GM21528 (cell line): ENCODE results near the gene ZCCHC7.
"Not testable (repeated sequence)": the region's sequence is repeated elsewhere in the genome, so short reads cannot be mapped to it uniquely, and the experiment has no call there.

Source experiments
- ATAC-seq: cut with Tn5 transposase; IDR thresholded peaks from one replicate; pipeline ENCODE4 v1.9.1; 2021; ENCODE audit warnings: mild to moderate bottlenecking, moderate library complexity; ENCODE audit not compliant: unreplicated experiment, low FRiP score

Gene ZCCHC7

GRCh38 chr9:37165644-37166043 lies 45.3 kb downstream of the ZCCHC7 start:
- ATAC-seq, result no peak

- ATAC-seq, result no peak
Measured at GRCh38 chr9:37167456-37168047, 47.2 kb downstream of the ZCCHC7 start.

GRCh38 chr9:37172557-37172956 lies 52.2 kb downstream of the ZCCHC7 start:
- ATAC-seq, result no peak

- ATAC-seq, result no peak
Measured at GRCh38 chr9:37174247-37174646, 53.9 kb downstream of the ZCCHC7 start.

- ATAC-seq, result no peak
Measured at GRCh38 chr9:37178742-37179141, 58.4 kb downstream of the ZCCHC7 start.

- no peak for ATAC-seq
Measured at GRCh38 chr9:37179576-37179975, 59.2 kb downstream of the ZCCHC7 start.

- no peak for ATAC-seq
Measured at GRCh38 chr9:37180138-37180537, 59.8 kb downstream of the ZCCHC7 start.

GRCh38 chr9:37182718-37183117 lies 62.3 kb downstream of the ZCCHC7 start:
- ATAC-seq, result no peak

GRCh38 chr9:37184905-37185867 lies 64.8 kb downstream of the ZCCHC7 start:
- no peak for ATAC-seq

- peak; percentile 67 for ATAC-seq
Measured at GRCh38 chr9:37187292-37187691, 66.9 kb downstream of the ZCCHC7 start.

GRCh38 chr9:37187713-37188439 lies 67.5 kb downstream of the ZCCHC7 start:
- ATAC-seq, result peak; percentile 54

GRCh38 chr9:37190739-37191138 lies 70.4 kb downstream of the ZCCHC7 start:
- ATAC-seq, result not testable (repeated sequence)

GRCh38 chr9:37191403-37192089 lies 71.2 kb downstream of the ZCCHC7 start:
- ATAC-seq, result no peak

- no peak for ATAC-seq
Measured at GRCh38 chr9:37192803-37193202, 72.4 kb downstream of the ZCCHC7 start.

- ATAC-seq, result no peak
Measured at GRCh38 chr9:37197158-37198038, 77.0 kb downstream of the ZCCHC7 start.

- no peak for ATAC-seq
Measured at GRCh38 chr9:37198039-37198729, 77.8 kb downstream of the ZCCHC7 start.

- no peak for ATAC-seq
Measured at GRCh38 chr9:37198831-37199230, 78.5 kb downstream of the ZCCHC7 start.

- ATAC-seq, result no peak
Measured at GRCh38 chr9:37200433-37201005, 80.1 kb downstream of the ZCCHC7 start.

- ATAC-seq, result no peak
Measured at GRCh38 chr9:37201581-37201980, 81.2 kb downstream of the ZCCHC7 start.
